OCI-M2 (cell line): ENCODE data around the gene KCNAB1.
"Not testable (repeated sequence)": the region's sequence is repeated elsewhere in the genome, so short reads cannot be mapped to it uniquely, and the experiment has no call there.

Source experiments
- DNase-seq: peaks from one replicate; lab custom pipeline; 2025; ENCODE audit not compliant: unreplicated experiment; lab: John Stamatoyannopoulos, UW

Gene KCNAB1

DNA sequence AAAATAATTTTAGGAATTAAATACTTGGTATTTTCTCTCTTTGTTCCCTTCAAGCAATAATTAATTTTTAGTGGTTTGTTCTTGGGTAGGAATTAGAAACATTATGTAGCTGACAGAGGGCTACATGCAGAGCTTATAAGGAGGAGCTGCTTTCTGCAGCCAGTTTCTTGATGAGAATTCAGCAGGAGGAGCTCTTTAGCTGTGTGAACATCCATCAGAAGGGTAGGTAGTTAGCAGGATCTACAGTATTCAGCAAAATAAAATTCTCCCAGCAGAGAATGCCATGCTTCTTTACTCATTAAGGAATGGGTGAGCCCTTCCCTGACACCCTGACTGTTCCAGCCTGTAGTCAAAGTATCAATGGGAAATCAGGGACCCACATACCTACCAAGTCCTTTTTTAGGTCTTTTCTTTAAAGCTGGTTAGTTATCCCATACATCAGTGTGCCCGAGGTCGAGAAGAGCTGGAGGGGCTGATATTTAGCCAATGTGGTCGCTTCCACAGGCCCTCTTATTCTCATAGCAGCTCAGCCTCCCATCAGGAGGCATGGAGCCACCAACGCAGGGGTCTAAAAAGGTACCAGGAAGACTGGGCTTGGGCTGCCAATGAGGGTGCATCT lies 54.0 kb downstream of the KCNAB1 start:
- DNase-seq: no peak

GRCh38 chr3:156175570-156175969 lies 55.2 kb downstream of the KCNAB1 start:
- DNase-seq: no peak

GRCh38 chr3:156176048-156176447 lies 55.7 kb downstream of the KCNAB1 start:
- DNase-seq: no peak

DNA sequence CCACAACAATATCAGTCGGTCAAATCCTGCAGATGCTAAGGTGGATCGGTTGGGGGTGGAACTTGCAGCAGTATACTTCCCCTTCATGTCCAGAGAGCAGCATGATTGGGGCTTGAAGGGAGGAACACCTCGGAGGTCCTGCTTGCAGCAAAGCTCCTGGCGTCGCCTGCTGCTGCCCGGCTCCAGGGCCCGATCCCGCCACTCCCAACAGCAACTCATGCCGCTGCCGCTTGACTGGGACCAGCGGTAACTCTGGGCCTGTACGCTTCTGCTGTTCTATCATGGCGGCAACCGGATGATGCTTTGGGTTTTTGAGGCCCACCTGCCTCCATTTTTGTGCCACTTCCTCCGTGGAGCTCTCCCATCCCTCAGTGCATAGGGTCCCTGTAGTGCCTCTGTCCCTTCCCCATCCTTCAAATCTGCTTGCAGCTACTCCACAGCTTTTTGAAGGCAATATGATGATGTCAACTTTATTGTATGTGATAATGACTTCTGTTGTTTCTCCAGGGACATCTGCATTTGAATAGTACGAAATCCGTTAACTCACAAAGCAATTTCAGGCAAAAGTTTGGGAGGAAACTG lies 56.3 kb downstream of the KCNAB1 start:
- DNase-seq: no peak

DNA sequence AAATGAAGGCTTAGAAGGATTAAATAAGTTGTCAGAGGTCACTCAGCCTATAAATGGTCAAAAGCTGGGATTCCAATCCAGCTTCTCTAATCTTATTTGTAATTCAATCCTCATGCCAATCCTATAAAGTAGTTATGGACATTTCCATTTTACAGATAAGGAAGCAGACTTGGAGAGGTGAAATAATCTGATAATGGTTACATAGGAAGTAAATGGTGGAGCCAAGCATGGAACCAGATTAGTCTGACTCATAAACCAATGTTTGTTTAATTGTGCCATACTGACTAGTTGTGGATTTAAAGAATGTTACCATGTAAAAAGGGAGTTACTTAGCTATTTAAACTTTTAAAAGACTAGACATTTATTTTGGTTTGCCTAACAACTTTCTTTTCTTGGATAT lies 59.7 kb downstream of the KCNAB1 start:
- no peak for DNase-seq

DNA sequence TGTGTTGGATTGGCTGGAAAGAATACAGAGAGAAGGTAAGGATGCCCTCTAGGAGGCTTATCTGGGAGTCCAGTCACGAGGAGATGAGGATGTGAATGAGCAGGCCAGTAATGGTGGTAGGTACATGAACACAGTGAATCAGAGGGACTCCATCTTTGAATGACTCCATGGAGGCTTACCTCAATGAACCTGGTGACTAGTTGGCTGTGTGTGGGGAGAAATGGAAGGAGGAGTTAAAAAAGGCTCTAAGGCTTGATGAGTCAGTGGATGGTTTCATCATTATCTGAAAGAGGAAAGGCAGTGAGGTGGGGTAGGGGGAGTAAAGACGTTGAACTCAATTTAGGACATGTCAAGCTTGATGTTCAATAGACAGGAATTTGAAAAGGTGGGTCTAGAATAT lies 61.1 kb downstream of the KCNAB1 start:
- DNase-seq: no peak

DNA sequence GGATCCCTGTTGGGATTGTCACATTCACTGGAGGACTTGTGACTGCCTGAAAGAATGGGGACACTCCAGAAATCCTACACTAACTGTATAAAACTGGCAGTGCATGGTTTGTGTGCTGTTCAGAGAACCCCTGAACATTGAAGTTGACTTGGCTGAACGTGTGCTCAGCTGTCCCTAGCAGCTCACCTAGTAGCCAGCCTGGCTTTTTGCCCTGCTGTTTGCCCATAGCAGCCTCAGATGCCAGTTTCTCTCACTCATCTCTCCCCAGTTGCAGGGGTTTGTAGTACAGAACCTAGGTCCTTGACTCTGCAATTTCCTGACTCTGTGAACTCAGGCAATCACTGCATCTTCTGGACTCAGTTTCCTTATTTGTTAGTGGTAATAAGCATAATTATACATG lies 63.0 kb downstream of the KCNAB1 start:
- no peak for DNase-seq

GRCh38 chr3:156184156-156184555 lies 63.8 kb downstream of the KCNAB1 start:
- no peak for DNase-seq

DNA sequence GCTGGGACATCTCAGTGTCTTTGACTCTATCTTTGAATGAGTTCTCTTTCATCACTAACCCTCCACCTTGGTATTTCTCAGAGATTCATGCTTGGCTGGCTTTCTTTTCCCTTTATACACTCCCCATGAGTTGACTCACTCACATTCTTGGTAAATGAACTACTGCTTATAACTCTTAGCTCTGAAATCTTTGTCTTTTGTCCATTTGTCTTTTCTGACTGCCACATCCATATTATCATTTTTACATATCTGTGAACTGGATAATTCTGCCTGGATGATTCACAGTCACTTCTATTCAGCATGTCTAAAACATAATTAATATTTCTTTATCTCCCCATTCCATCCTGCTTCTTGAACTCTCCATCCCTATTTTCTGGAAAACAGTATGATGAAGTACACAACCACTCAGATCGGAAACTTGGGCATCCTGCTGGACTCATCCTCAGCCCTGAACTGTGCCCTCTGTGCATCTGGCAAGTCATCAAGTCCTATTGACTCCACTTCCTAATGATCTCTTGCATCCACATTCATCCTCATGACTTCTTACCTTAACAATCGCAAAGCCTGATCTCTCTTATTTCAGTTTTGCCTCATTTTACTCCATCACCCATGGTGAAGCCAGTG lies 66.9 kb downstream of the KCNAB1 start:
- no peak for DNase-seq

DNA sequence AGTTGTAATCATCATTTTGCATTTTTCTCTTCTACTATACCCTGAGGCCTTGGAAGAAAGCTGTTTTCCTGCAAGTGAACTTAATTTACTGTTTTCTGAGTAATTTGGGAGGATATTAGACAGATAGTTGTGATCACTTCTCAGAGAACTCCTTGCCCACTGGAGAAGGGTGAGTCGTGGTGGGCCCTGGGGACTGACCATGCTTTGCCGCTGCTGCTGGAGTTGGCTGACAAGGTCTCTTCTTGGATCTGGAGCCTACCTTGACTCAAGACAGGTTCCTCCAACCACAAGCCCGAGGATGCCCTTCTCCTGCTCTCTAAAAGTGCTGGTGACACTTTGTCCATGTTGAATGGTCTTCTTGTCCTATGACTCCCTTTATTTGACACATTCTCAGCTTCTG lies 68.4 kb downstream of the KCNAB1 start:
- DNase-seq: no peak

DNA sequence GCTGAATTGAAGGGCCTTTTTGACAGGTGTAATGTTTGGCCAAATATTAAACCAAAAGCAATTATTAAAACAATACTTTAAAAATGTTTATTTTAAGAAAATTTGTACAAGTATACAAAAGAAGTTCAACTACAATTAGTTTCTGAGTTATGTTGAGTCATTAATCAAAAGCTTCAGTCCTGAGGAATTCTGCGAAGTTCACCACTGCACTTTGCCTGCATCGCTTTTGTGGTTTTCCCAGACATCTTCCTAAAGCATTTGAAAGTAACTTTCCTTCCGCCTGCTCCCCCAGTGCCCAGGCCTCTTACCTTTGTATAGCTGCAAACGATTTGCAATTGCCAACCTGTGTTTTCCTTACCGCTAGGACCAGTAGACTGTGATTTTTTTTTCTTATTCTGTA lies 69.5 kb downstream of the KCNAB1 start:
- DNase-seq: no peak

DNA sequence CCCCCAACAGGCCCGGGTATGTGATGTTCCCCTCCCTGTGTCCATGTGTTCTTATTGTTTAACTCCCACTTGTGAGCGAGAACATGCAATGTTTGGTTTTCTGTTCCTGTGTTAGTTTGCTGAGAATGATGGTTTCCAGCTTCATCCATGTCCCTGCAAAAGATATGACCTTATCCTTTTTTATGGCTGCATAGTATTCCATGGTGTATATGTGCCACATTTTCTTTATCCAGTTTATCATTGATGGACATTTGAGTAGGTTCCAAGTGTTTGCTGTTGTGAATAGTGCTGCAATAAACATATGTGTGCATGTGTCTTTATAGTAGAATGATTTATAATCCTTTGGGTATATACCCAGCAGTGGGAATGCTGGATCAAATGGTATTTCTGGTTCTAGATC lies 74.6 kb downstream of the KCNAB1 start:
- DNase-seq: not testable (repeated sequence)

- not testable (repeated sequence) for DNase-seq
Measured at GRCh38 chr3:156197152-156197551, 76.8 kb downstream of the KCNAB1 start.

- no peak for DNase-seq
Measured at GRCh38 chr3:156201411-156202405, 81.3 kb downstream of the KCNAB1 start.

GRCh38 chr3:156206157-156206556 lies 85.8 kb downstream of the KCNAB1 start:
- DNase-seq: no peak

DNA sequence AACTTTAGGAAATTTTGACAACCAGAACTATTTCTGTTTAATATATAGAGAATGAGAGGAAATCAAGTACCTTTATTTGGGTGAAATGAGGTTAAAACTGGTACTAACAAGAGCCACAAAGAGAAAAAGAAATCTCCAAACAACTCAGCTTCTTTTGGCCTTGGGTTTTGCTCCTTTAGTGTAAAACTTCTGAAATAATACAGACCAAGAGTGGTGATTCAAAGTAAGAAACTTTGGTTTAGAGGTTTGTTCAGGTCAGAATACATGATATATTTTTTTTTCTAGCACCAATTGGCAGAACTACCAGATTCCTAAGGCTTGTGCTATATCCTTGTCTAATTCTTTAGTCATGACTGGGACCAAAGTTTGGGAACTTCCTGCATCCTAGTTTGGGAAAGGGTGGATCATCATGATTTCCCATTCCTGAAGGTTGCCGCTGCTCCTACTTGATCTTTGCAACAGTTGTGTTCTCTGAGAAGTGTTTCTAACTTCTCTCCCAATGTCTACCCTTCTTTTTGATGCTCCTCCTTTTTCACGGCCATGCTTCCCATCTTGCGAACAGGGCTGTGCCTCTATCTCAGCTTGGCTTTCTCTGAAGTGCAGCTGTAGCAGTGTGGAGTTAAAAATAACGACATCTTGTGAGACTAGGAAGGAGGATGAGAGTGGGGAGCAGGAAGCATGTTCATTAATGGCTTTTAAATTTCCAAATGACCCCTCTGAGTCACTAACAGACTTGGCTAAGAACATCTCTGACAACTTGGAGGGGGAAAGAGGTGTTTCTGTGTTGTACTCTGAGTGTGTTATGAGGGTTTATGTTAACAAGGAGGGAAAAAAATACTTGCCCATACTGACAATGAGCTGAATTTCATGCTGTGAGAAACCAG lies 87.7 kb downstream of the KCNAB1 start:
- DNase-seq: no peak

DNA sequence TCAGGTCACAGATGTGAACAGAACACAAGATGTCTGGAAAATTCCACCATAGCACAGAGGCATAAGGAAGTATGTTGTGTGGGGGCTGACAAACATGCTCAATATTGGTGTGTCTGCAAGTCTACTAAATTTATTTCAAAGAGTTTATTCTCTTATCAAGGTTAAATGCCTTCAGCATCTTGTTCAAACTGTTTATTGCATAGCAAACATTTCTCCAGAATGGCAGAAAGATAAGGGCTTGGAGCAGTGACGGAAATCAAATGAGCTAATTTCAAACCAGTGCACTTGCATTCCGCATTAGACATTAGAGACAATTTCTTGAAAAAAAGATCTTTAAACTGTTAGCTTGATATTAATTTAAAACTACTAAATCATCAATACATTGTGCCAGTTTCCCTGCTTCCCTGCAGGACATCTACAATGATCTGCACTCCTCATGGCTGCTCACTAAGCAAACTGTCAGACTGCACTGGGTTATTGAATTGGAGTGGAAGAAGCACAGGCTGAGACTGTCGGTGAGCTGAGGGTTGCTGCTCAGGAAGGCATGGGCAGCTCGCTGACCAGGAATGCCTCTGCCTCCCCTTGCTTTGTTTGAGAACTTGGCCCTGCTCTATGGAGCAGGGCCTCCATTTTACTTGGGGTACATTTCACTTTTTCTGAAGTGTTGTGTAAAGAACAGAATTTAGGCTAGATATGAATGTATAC lies 89.4 kb downstream of the KCNAB1 start:
- DNase-seq: no peak

DNA sequence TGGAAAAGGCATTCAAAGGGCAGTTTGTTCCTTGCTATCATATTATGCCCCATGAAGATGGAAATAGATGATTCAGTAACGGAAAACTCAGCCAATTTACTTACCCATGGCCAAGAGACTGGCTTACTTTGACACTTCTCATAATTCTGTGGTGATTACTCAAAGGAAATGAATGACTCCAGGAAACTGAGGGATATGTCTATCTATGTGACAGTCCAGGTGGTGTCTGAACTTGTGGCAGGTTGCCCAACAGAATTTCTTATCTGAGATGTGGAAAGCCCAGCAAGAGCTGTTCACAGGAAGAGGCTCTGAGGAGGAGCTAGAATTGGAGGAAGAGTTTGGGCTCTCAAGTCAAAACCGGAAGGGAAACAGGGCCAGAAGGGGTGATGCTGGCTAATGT lies 91.2 kb downstream of the KCNAB1 start:
- DNase-seq: no peak

DNA sequence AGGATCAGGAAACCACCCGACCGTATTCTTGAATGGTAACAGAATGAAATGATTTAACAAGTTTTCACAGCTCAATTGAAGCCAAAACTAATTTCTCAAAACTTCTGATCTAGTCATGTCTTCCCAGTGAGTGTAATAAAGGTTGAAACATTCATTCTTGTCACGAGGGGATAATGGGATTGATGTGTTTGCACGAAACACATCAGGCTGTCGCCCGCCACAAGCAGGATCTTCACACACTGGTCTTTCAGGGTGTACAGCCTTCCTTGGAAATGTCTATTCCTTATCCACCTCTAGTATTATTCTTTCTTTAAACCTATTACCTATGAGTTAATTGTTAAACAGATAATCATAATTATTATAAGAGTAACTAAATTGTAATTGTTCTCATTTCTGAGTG lies 94.3 kb downstream of the KCNAB1 start:
- no peak for DNase-seq

GRCh38 chr3:156215751-156216150 lies 95.4 kb downstream of the KCNAB1 start:
- no peak for DNase-seq
